D341Med (cell line): Measurements from ENCODE around the gene PLCD3.
A peak's percentile ranks its signal among the peaks of the same experiment; 100 is the strongest.

Experiments
- DNase-seq: peaks from one replicate; pipeline ENCODE4 v3.0.0; 2012; ENCODE audit warnings: low spot score

PLCD3 gene

DNA sequence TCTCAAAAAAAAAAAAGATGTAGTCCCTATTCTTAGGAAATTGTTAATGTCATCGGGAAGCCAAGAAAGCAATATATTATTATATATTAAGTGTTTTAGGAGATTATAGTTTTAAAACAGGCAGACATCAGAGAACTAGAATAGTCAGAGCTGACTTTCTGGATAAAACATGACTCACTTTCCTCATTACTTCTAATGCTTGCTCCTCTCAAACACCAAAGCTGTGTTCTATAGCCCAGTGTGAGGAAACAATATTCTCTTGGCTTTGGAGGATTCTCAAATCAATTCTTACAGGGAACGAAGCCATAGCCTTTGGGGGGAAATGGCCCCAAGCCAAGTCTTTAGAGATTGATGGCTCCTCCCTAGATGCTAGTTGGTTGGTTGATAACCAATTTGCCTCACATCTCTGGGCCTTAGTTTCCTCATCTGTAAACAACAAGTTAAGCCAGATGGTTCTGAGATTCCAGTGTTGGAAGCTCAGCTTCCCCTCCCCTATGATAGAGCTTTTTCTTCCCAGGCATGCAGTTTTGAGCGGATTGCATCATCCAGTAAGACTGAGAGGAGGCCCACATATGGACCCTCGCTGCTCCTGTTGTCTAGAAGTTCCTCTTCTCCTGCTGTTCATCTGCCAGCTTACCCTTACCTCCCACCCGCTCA lies 58.8 kb downstream of the PLCD3 start:
- peak; percentile 71 for DNase-seq

GRCh38 chr17:45070809-45071208 lies 61.5 kb downstream of the PLCD3 start:
- no peak for DNase-seq

DNA sequence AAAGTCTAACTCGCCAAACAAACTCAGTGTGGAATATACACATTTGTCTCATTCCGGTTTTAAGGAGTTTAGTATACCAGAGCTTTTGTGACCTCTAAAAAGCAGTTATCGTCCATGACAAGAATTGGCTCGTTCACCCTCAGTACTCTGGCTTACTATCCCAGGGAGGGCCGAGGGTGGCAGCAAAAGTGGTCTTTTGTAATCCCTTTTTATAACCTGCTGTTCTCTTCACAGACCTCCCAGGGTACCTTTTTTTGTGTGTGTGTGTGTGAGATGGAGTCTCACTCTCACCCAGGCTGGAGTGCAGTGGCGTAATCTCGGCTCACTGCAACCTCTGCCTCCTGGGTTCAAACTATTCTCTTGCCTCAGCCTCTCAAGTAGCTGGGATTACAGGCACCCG lies 62.3 kb downstream of the PLCD3 start:
- DNase-seq, result no peak

GRCh38 chr17:45067637-45068036 lies 64.7 kb downstream of the PLCD3 start:
- no peak for DNase-seq

- DNase-seq, result no peak
Measured at GRCh38 chr17:45063198-45063597, 69.1 kb downstream of the PLCD3 start.

- no peak for DNase-seq
Measured at GRCh38 chr17:45061606-45062205, 70.6 kb downstream of the PLCD3 start.

GRCh38 chr17:45060797-45061605 lies 71.3 kb downstream of the PLCD3 start, which contains the start of gene NMT1:
Gene NMT1 (plus strand): TSS chr17:45061317. CDS start chr17:45061330, 13 bp downstream.
- peak; percentile 96 for DNase-seq

GRCh38 chr17:45060382-45060796 lies 71.9 kb downstream of the PLCD3 start:
- DNase-seq, result no peak
